Stimulated activated CD4-positive, alpha-beta T cell treated with anti-CD3 and anti-CD28 coated beads, Interleukin-1b, Interleukin-23, amount 100 ng/mL, for 24 hours (primary cell): ENCODE results near the gene PTPRT.

Experiments
- DNase-seq, 4 experiments: peaks; one replicate each; pipeline ENCODE4 v3.0.0-alpha.2; 2020; ENCODE audit warnings: low read depth in 4 of 4, low spot score in 1 of 4

PTPRT gene

DNA sequence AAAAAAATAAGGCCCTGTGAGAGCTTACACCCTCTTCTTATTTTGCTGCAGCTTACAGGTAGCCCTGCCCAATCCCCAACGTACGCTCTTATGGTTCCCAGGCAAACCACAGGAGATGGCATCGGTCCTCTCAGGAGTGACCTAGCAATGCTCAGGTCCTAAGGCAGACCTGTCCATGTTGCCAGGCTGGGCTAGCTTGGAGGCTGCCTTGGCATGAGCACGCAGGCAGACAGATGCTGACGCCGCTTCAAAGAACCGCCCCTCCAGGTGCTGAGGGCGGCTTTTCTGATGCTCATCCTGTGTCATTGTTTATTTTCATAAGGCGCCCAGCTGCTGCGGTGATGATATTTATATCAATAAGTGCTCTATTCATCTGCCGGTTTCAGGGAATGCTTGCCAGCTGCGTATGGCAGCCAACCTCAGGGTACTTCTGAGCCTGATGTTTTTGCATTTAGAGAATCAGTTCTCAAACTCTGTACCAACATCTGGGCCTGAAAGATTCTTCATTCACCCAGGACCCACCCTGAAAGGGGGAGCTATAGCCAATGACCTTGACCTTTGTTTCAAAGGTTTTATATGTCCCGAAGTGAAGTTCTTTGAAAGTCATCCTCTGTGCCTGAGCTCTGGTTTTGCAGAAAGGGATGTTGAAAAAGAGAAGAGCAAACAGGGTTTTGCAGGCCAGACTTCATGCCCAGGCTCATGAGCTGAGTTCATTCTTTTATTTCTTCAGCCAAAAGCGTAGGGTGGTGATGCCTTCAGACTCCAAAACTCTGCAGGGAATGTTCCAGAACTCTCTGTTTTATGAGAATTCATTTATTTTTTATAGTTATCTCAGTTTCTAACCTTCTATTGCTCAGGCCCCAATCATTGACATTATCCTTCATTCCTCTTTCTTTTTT is 1095.9 kb downstream of the PTPRT start:
- DNase-seq, result no peak

DNA sequence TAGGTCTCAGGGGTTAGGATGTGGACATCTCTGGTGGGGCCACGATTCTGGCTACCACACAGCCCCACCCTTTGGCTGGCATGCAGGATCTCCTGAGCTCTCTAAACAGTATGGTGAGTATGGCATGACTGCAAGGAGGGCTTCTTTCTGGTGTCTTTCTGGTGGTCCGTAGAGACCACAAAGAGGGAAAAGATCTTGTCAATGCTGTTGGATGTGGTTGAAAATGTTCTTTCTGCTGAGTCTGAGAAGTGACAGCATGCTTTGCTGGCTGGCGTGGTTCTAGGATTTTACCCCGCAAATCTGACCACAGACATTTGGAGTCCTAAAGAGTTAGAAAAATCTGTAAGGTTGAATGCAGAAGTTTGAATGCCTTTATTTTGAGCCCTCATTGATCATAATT is 1096.7 kb downstream of the PTPRT start:
- no peak for DNase-seq

DNA sequence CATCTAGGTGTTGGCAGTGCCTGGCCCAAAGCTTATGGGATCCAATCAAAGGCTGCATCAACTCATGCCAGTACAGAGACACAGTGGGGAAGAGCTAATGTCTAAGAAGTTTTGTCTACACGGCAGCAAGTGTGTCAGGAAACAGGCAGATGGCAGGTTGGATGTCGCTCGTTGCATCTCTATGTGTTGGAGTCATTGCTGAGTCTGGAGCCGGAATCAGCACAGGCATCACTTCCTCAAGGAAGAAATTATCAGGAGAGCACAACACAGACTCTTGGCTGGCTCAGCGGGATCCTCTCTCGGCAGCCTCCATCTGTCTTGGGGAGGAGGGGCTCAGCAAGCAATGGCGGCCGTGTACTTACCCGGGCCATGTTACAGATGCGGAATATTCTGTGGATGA is 1104.3 kb downstream of the PTPRT start:
- DNase-seq, result no peak

DNA sequence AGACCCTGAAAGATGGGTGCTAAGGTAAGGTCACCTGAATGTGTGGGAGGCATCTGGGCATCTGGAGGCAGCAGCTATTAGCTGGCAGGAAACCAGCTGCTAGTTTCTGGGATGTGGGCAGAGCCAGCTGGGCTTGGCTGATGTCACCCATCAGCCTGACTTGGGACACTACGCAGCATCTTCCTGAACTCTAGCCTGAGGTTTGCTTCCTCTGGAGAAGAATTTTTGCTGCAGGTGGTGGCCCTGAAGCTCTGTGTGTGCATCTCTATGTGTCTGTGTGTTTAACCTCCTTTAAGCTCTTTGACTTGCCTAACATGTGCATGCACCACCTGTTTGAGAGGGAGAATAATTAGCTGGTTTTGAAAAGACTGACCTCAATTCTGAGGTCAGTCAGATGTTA is 1106.4 kb downstream of the PTPRT start:
- no peak for DNase-seq

DNA sequence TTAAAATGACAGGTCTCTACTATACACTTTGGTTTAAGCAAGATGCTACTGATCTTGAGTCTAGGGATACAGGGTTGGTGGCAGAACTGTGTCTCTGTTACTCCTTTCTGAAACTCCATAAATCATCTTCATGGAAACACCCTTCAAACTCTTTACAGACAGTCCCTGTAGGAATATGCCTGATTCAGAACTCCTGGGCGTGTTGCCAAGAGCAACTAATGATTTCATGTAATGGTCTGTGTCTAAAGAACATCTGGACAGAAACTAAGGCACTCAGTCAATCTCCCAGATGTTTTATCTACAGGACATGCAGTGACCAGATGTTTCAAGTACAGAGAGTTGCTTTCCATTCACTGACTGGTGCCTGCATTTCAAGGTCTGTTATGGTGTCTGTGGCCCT is 1107.1 kb downstream of the PTPRT start:
- DNase-seq, result no peak

DNA sequence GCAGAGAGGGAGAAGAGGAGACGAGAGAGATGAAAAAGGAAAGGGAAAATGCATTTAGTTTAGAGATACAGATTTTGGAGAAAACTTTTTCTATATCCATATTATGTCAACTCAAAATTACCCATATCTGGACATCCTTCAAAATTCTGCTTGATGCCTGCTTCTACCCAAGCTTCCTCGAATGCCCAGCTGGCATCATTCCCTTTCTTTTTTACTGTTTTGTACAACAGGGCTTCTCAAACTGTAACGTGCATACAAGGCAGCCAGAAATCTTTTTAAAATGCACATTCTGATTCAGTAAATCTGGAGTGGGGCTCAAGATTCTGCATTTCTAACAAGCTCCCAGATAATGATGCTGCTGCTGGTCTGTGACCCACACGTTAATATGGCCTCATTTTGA is 1108.8 kb downstream of the PTPRT start:
- DNase-seq, result no peak

DNA sequence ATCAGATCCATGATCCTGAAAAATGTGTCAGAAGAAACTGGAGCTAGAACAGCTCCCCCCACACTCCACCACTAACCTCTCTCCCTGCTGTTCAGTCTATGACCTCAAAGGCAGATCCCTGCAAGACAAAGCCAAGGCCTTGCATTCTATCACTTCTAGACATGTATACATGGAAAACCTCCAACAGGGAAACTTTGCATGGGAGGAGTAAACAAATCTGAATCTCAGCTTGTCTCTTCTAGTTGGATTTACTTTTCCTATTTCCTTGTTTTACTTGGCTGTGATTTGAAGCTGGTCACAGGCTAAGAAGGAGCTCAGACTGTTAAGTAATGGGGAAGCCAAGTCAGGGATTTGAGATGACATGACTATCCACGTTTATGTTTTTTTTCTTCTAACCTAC is 1114.8 kb downstream of the PTPRT start:
- no peak for DNase-seq

DNA sequence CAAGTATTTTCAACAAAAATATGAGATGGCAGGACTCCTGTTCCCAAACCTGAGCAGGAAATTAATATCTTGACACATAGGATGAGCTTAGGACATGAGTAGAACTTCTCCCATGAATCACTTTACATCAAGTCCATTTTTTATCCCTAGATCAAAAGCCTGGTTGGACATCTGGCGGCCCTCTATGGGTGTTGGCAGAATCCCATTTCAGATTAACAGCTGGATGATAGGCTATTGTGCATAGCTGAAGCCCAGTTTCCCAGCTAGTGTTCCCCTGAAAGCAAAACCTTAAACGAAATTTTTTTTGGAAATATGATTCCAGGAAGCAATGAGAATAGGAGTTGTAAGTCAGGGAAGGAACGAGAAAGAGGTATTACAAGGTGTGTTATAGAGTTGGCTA is 1122.1 kb downstream of the PTPRT start:
- DNase-seq, result no peak

DNA sequence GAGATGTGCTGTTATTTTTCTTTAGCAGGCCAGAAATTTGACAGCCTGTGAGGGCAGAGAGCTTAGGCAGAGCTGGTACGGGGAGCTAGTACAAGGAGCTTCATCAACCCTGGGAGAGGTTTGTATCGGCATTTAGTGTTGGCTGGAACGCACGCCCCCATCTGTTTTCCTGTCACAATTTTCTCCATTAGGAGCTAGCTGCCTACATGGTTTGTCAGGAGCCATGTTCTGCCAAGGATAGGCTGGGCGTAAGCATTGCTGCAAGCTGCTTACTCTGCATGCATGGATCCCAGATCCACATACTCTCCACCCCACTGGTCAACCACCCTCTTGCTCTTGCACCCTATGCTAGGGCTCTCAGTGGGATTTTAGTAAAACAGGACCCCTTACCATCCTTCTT is 1122.5 kb downstream of the PTPRT start:
- DNase-seq, result no peak

DNA sequence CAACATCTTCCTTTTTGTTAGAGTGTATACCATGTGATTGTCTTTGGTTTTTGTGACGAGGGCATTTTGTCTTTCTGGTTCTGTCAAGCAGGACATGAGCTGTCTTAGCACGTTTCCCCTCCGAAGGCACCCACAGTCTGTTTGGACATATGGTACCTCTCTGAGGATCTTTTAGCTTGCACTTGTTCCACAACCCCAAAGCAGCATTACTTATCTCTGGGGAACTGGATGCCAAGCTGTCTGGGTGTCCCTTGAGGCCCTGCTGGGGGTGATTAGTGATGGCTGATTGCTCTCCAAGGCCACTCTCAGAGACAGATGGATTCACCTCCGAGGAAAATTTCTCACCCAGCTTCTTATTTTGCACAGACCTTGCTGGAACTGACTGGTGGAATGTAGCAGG is 1126.6 kb downstream of the PTPRT start:
- no peak for DNase-seq

DNA sequence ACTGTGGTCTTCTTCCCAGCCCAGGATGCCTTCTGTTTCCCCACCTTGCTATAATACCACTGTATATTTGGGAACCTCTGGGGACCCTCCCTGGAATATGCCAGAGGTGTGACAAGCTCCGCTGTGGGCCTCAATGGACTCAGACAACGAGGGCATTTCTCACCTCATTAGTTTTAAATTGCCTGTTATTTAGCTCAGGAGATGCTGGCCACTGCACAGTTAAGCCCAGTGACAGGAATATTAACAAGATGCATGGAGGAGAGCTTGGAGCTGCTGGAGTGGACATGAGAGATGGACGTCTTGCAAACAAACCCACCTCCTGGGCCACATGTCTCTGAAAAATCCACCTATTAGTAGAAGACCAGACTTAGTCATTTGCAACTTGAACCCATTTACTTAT is 1136.4 kb downstream of the PTPRT start:
- no peak for DNase-seq

DNA sequence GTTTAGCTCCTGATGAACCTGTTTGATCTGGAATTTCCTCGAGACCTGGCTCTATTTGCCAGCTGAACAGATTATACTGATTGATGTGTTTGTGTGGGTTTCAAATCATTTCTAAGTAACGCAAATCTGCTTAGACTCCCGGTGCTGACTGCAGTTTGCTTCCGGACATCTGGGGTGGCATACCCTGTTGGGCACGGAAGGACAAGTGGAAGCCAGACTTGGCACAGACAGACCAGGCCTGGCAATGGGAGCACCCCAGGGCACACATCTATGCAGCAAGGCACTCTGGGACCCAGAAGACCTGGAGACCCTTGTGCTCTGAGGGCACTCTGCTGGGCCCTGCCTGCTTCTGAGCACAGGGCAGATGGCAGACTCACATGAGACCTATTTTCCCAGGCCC is 1137.8 kb downstream of the PTPRT start:
- DNase-seq, result no peak

DNA sequence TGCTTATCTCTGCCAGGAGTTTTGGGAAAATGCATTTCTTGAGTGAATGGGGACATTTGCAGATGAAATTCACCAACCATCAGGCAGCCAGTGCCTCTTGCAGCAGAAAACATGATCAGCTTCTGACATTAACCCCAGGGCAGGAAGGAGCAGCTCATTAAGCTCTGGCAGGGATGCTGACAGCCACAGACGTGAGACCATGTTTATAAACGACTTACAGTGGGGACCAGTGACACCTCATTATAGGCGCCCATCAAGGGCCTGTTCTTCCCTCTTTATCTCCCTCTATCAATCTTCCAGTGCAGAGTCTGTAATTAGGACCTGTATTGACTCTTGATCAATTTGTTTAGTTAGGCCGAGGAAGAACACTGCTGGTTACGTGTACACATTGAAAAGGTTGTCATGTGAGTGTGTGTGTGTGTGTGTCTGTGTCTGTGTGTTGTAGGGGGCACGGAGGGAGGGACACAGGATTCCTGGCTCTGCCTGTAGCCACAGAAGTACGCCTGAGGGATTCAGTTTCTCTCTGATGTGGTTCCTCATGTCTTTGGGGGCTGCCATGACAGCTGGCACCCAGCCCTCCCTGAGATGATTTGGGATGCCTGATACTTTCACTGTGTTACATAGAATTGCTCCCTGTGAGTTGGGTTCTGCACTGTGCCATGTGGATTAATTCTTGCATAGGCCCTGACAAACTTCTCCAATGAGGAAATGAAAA is 1143.2 kb downstream of the PTPRT start:
- DNase-seq, result no peak

DNA sequence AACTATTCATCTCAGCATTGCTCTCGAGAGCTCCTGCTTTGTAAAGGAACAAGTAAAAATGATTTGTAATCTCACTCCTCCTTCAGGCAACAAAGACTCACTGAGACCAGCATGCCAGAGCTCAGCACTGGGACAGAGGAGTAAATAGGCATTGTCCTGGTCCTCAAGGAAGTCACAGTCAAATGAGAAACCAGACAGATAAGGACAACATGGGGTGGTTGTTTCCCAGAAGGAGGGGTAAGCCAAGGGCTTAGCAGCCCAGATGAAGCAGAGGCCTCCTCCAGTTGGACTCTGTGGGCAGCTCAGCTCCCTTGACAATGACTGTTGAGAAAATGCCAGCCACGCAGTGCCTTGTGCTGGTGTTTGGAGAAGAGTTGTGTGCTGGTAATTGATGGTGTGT is 1145.8 kb downstream of the PTPRT start:
- DNase-seq, result no peak

DNA sequence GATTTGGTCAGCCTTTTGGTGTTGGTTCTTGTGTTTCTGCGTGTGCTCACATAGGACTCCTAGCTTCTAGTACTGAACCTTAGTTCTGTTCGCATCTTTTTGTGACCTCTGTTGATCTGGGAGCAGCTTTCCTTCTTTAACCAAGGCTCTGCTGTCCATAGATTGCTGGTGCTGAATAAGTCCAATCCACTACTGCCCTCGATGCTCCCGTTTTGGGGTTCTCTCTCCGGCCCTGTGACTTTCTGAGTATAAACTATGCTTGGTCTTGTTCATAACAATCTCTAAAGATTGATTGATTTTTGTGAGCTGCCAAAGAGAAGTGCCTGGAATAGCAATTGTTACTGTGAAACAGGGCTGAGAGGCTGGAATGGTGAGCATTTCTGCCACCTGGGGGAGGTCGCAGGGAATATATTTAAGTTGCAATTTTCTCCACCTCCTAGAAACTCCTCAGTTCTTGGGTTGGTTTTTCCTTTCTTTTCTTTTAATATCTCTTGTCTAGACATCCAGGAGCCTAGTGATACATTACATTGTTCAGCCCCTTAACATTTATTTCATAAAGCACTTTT is 1148.6 kb downstream of the PTPRT start:
- DNase-seq, result no peak

DNA sequence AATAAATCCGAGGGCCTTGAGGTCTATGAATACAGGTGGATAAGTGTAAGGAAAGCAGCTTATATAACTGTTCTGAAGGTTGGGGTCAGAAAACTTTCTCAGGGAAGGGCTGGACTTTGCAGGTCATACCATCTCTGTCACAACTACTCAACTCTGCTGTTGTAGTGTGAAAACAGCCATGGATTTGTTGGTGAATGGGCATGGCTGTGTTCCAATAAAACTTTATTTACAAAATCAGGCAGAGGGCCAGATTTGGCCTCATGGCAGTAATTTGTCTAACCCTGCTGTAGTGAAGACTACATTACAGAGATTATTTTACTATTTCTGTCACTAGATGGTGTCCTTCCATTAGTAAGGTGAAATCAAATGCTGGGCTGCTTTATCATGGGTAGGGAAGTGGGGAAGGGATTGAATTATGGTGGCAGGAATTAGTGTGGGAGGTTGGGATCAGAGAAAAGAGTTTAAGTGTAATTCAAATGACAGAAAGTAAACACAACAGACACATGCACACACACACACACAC is 1161.9 kb downstream of the PTPRT start:
- DNase-seq, result no peak

DNA sequence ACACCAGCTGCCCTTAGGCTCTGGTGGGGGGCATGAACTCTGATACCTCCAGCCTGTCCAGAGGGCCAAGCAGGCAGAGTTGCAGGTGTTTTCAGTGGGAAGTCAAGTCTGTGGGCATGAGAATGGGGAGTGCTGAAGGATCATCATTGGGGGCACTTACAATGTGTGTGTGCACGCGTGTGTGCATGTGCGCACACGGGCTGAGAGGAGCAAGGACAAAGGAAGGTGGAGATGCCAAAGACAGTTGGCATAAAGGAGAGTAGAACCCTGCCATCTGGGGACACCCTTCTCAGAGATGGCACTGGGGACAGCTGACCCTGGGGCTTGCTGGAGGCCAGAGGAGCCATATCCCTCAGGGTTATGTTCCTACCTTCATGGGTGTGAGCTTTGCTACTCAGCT is 1163.1 kb downstream of the PTPRT start:
- DNase-seq, result no peak

DNA sequence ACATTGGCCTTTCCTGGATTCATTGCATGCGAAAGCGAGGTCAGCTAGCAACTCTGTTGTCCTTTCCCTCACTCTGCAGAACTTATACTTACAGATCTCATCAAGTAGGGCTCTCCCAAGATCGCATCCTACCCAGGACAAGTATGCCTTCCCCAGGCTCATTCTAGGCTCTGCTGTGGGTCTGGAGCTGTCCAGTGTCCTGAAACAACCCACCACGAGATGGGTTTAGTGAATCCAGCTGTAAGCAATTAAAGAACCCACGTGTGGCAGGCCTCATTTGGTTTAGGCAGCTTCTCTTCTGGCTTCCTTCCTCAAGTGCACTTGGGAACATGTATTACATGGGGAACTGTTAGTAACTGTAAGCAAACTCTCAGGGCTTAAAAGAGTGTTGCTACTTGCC is 1165.1 kb downstream of the PTPRT start:
- DNase-seq, result no peak
